Liver (tissue), 3 donors: ENCODE data around the gene JAKMIP1.

Experiments used
- ATF3 ChIP-seq: IDR thresholded peaks from 2 replicates; pipeline ENCODE4 v1.6.1; 2016; ENCODE audit warnings: antibody characterized with exemption
- CTCF ChIP-seq: fragments of 150-350 bp; IDR thresholded peaks from 2 replicates; pipeline ENCODE4 v1.5.1; 2017; ENCODE audit warnings: improper control_type of control experiment, low read depth, low read length; ENCODE audit not compliant: missing input control
- RAD21 ChIP-seq, 2 donors: IDR thresholded peaks; 2 replicates each; pipeline ENCODE4 v1.6.1; 2016; ENCODE audit warnings: antibody characterized with exemption in 2 of 2, mild to moderate bottlenecking in 2 of 2
- REST ChIP-seq: IDR thresholded peaks from 2 replicates; pipeline ENCODE4 v1.6.1; 2016; ENCODE audit warnings: antibody characterized with exemption, mild to moderate bottlenecking
- SP1 ChIP-seq: IDR thresholded peaks from 2 replicates; pipeline ENCODE4 v1.6.1; 2018; ENCODE audit warnings: antibody characterized with exemption, mild to moderate bottlenecking
- donor health status: healthy.
- donor health status: healthy.

- no peak for TF ChIP-seq CTCF
- TF ChIP-seq RAD21 (IDR thresholded peaks at IDR 0.05), result no peak
- TF ChIP-seq REST, result no peak
- no peak for TF ChIP-seq ATF3
- TF ChIP-seq SP1, result no peak
Observed at GRCh38 chr4:6119507-6120020, 80.8 kb downstream of the JAKMIP1 start.
